ENCODE measurements around the gene SDCCAG8.

- TF ChIP-seq CTCF (IDR thresholded peaks at IDR 0.05) (no peak), POLR2A (IDR thresholded peaks at IDR 0.05; ENCODE audit: low read depth) (no peak), EP300 (IDR thresholded peaks at IDR 0.05) (no peak)
Measured at GRCh38 chr1:243452092-243452491, 196.3 kb downstream of the SDCCAG8 start.

All from esophagus muscularis mucosa (tissue), 4 donors.